HG02870 (cell line): ENCODE results near the gene EHD3.

Experiments
- ATAC-seq: cut with Tn5 transposase; IDR thresholded peaks from one replicate; pipeline ENCODE4 v1.9.1; 2021; ENCODE audit warnings: mild to moderate bottlenecking, moderate library complexity; ENCODE audit not compliant: unreplicated experiment

The EHD3 gene

DNA sequence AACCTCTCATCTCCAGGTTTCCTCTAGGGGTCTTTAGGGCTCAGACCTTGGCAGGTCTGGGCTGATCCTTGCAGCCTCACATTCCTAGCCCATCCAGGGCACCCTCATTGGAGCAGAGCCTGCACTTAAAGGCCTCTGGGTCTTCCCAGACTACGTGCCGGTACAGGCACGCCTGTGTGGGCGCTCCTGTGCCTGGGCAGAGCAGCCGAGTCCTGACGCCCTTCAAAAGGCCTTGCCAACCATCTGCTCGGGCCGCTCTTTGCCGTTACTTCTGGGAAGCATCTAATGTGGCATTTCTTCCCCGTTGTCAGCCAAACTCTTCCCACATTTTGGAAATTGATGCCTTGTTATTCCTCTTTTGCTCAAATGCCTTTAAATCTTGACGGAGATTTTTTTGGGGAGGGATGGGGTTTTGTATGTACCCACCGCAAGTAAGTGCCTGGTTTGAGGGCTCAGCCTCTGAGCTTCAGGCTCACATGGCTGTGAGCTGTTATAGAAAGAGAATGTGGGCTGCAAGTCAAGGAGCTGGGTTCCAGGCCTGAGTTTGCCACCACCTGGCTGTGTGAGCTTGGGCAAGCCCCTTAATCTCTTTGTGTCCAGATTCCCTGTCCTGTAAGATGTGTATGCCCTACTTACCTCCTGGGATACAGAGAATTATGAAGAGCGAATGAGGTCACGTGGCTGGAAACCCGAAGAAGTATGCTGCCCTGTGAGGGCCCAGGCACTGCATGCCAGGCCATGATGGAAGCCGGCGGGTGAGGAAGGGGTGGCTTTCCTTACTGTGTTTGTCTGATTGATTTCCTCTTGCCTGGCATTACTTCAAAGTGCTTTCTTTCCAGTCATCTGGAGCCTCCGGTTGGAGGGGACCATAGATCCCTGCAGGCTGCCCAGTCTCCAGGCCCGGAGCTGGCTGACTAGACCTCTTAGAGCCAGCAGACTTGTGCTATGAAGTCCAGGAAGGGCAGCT lies 20.6 kb downstream of the EHD3 start:
- no peak for ATAC-seq

DNA sequence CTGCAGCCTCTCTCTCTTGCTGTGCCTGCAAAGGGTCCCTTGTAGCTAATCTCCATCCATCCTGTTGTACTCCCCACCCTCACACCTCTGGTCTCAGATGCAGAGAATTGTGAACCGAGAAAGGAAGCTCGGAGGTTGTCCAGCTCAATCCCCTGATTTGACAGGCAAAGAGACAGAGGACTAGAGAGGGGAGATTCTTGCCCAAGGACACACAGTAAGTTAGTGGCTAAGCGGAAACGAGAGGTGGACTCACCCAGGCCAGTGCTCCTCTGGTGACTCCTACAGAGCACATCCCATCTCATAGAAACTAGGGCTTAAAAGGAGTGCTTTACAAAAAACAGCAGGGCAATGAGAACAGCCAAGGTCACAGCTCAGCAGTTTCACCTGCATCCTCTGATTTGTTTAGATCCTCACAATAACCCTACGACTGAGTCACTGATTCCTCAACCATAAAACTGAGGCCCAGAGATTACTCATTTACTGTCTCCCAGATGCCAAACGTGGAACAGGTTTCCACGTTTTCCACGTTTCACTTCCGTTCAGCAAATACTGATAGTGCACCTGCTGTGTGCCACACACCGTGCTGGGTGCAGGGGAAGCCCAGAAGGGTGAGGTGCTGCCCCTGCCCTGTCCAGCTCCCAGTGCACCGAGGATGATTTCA lies 22.1 kb downstream of the EHD3 start:
- ATAC-seq = peak; percentile 56

DNA sequence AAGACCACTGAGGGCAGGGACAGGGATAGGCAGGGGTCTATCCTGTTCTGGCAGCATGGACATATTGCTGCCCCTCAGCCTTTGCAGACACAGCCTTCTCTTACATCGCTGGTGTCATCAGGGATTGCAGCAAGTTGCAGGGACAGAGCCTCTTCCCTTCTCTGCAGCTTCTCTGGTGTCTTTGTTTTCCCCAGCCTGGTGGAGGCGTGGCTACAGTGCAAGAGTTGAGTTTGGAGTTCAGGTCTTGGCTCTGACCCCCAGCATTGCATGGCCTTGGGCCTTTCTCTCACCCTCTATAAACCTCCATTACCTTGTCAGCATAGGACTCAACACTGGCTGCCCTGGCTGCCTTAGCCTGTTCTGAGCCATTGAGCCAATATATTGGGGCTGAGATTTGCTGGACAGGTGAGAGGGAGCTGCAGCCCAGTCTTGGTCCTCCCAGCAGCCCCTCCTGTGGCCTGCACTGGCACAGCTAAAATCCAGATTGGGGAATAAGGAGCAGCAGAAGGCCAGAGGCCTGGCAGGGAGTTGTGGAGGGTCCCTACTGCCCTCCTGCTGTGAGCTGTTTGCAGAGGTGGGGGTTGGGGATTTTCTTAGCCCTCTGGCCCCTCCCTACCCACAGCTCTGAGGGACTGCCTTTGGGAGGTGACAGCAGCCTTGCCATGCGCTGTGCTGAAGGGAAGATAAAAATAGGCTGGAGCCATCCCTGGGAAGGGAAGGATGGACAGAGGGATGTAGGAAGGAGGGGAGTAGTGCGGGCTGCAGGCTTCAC lies 22.8 kb downstream of the EHD3 start:
- ATAC-seq = peak; percentile 4

DNA sequence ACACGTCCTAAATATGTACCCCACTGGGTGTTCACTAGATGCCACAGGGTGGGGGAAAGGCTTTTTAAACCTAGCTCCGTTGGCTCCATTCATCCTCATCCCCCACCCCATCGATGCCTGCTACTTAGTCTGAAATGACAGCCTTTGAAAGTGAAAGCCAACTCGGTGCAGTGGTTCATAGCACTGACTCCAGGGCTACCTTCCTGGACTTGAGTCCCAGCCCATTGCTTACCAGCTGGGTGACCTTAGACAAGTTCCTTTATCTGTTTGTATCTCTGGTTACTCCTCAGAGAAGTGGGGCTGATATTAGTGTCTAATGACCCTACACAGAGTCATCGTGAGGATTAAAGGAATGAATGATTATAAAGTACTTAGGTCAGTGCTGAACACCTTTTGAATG lies 24.4 kb downstream of the EHD3 start:
- peak; percentile 36 for ATAC-seq

DNA sequence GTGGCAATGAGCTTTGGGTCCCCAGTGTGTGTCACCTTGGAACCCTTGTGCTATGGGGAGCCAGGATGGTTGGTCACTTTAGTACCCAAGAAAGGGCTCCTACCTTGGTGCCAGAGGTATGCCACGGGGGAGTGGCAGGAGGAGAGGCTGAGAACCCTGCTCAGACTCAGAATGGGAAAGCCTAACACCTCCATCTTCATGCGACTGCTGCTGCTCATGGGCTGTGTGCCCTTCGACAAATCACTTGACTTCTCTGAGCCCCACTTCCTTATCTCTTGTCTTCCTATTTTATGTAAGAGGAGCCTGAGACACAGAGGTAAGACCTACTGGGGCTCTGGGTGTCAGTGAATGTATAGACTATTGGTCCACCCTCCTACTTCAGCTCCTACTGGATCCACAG lies 25.1 kb downstream of the EHD3 start:
- no peak for ATAC-seq

- ATAC-seq = no peak
Measured at GRCh38 chr2:31260870-31261269, 26.9 kb downstream of the EHD3 start.

DNA sequence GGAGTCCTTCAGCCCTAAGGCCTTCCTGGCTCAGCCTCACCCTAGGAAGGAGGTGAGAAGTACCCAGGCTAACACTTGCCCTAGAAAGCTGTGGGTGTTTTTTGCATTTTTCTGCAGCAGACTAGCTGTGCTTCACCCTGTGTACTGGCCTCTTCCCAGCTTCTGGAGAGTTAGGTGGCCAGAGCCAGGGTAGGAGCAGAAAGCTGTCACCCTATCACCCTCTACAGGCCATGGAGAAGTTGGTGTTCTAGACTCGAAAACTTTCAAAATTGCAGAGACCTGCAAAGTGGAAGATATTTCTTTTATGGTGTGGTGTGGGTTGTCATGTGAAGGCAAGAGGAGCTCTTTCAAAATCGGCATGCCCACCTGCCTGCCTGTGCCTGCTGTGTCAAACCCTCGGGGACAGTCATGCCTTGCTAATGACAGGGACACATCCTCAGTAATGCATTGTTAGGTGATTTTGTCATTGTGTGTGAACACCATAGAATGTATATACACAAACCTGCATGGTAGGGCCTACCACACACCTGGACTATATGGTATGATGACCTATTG lies 29.8 kb downstream of the EHD3 start:
- no peak for ATAC-seq

DNA sequence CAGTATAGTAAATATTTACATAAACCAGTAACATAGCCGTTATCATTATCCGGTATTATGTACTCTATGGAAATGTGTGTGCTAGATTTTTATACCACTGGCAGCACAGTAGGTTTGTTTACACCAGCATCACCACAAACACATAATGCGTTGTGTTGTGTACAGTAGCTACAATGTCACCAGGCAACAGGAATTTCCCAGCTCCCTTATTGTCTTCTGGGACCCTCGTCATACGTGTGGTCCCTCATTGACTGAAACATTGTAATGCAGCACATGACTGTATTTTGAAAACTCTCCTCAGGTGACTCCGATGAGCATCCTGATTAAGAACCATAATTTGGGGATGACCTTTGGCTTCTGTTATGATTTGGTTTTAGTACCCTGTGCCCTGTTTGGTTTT lies 31.3 kb downstream of the EHD3 start:
- no peak for ATAC-seq

DNA sequence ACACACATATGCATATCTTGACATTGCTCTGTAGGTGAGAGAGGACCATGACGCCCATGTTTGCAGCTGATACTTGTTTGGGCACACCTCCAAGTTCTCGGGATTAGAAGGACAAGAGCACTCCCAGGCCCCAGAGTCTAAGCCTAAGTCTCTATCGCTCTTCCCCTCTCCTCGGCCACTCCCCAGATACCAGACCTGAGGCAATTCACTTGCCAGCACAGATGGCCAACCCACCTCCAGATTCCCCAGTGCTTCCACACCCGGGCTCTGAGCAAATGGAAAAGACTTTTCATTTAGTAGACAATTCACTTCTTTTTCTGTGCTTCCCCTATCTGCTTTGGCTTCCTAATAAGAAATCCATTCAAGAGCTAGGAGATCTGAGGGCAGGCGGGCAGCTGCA lies 32.9 kb downstream of the EHD3 start:
- ATAC-seq = no peak

DNA sequence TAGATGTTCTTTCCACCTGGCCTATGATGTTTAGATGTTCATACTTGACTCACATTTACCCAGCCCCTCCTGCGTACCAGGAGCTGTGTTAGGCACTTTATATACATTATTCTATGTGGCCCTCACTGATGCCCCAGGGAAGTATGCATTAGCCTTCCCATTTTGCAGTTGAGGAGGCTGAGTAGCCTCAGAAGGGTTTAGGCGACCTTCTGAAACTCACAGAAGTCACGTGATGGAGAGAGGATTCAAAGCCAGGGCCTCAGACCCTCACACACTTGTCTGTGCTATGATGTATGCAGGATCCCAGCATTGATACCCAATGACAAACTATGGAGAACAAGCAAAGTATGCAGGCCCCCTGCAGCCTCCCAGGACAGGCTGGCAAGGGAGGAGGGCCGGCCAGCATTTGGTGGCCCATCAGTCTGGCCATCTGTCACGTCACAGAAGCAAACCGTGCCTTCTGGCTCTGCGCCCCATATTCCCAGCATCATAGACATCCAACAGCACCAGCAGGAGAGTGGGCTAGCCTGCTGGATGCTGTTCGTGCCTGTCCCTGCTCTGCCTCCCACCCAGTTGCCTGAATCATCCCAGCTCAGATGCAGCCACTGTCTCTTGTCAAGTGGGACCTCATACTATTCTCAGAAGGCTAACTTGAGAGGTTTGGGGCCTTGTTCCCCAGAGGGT lies 33.6 kb downstream of the EHD3 start:
- no peak for ATAC-seq

GRCh38 chr2:31268344-31268743 lies 34.4 kb downstream of the EHD3 start:
- no peak for ATAC-seq

DNA sequence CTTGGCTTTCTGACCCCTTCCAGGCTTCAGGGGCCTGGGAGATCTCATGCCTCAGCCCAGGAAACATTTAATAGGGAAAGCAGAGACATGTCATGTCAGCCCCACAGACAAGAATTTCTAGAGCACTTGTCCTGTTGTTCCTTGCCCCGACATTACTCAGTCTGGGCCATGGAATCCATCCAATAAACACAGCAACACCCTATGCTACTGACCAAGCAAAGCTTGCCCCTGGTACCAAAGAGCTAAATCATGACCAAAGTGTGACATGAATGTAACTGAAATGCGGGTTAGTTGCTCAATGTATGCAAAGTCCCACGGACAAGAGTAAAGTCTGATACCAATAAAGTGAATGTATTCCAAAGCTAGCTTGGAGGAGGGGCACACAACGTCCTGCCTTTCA lies 35.1 kb downstream of the EHD3 start:
- ATAC-seq = no peak

DNA sequence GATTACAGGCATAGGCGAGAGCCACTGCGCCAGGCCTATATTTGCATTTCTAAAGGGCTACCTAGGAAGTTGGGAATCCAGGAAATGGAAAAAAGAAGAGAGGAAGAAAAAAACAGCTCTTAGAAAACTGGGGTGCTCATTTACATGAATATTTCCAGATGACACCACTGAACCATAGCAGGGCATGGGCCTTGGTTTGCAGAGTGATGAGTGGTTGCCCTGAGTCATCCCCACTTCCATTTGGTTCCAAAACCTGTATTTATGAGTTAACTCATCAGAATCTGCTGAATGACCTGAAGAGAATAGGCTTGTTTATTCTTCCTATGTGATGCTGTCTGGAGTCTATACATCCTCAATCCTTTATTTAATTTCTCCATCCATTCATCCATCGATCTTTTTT lies 36.2 kb downstream of the EHD3 start:
- ATAC-seq = no peak

DNA sequence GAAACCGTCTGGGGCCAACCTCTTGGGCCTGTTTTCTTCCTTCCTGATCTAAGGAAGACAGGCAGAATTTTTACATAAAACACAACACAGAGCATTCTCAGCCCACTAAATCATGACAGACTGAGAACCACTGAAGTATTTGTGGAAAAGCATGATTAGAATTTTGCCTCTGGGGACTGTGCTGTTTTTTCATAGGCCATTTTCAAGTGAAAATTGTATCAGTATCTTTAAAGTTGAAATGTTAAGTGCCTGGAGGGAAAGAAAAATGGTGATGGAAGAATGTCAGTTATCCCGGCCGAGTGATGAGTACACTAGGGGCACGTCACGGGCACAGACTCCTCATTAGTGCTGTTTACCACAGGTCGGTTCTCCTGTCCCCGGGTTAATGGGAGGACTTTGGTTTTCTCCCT lies 36.9 kb downstream of the EHD3 start:
- no peak for ATAC-seq

DNA sequence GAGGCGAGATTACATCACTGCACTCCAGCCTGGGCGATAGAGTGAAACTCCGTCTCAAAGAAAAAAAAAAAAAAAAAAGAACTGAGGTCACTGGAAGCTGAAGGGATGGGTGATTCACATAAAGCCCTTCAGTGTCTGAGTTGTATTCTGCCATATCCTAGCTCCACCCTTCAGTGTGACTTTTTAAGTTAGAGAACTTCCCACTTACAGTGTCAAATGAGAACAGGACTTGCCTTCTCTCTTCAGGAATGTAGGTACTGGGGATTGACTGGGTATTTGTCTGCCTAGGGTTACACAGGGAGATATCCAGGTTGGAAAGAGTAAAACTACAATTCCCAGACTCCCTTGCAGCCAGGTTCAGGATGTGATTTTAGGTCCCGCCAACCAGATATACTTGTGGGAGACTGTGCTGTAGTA lies 37.9 kb downstream of the EHD3 start:
- no peak for ATAC-seq

GRCh38 chr2:31274401-31275075 lies 40.6 kb downstream of the EHD3 start:
- ATAC-seq = no peak

- ATAC-seq = no peak
Measured at GRCh38 chr2:31275976-31276375, 42.0 kb downstream of the EHD3 start.

GRCh38 chr2:31277621-31278020 lies 43.7 kb downstream of the EHD3 start:
- ATAC-seq = no peak

GRCh38 chr2:31282634-31283033 lies 48.7 kb downstream of the EHD3 start:
- ATAC-seq = no peak
